HK-2 (cell line): ENCODE measurements around the gene DOCK10.
A peak's percentile ranks its signal among the peaks of the same experiment; 100 is the strongest.

ENCODE experiments used
- DNase-seq: peaks from one replicate; pipeline ENCODE4 v3.0.0-alpha.2; 2018; ENCODE audit not compliant: unreplicated experiment

DOCK10 gene

GRCh38 chr2:224778474-224778877, 263.8 kb downstream of the DOCK10 start:
- peak; percentile 54 for DNase-seq

- no peak for DNase-seq
These were observed 264.7 kb downstream of the DOCK10 start for GRCh38 chr2:224777559-224777930.

GRCh38 chr2:224776795-224777558, 265.3 kb downstream of the DOCK10 start:
- no peak for DNase-seq

- no peak for DNase-seq
These were observed 266.6 kb downstream of the DOCK10 start for GRCh38 chr2:224775647-224776046.

- no peak for DNase-seq
These were observed 267.5 kb downstream of the DOCK10 start for GRCh38 chr2:224774735-224775134.

GRCh38 chr2:224772494-224772893, 269.8 kb downstream of the DOCK10 start:
- no peak for DNase-seq

- DNase-seq: no peak
These were observed 272.8 kb downstream of the DOCK10 start for GRCh38 chr2:224769489-224769888.

GRCh38 chr2:224764565-224765236, 277.6 kb downstream of the DOCK10 start:
- no peak for DNase-seq

GRCh38 chr2:224757934-224758548, 284.2 kb downstream of the DOCK10 start:
- DNase-seq: no peak

- no peak for DNase-seq
These were observed 288.3 kb downstream of the DOCK10 start for GRCh38 chr2:224753743-224754540.

- no peak for DNase-seq
These were observed 290.1 kb downstream of the DOCK10 start for GRCh38 chr2:224751996-224752698.

- no peak for DNase-seq
These were observed 293.1 kb downstream of the DOCK10 start for GRCh38 chr2:224749136-224749535.

GRCh38 chr2:224747765-224748164, 294.5 kb downstream of the DOCK10 start:
- DNase-seq: no peak

GRCh38 chr2:224736227-224736626, 306.0 kb downstream of the DOCK10 start:
- no peak for DNase-seq

- no peak for DNase-seq
These were observed 307.3 kb downstream of the DOCK10 start for GRCh38 chr2:224734949-224735348.

GRCh38 chr2:224731665-224732064, 310.6 kb downstream of the DOCK10 start:
- no peak for DNase-seq

GRCh38 chr2:224729435-224729834, 312.8 kb downstream of the DOCK10 start:
- no peak for DNase-seq

- no peak for DNase-seq
These were observed 317.9 kb downstream of the DOCK10 start for GRCh38 chr2:224724331-224724730.

- no peak for DNase-seq
These were observed 318.6 kb downstream of the DOCK10 start for GRCh38 chr2:224723586-224724217.

- DNase-seq: no peak
These were observed 319.5 kb downstream of the DOCK10 start for GRCh38 chr2:224722770-224723169.

GRCh38 chr2:224722250-224722649, 320.0 kb downstream of the DOCK10 start:
- no peak for DNase-seq
